ENCODE measurements around the gene CITED4. TPM values are rescaled to one million over a fixed set of nuclear protein-coding genes. Genes with fewer than 3 reads are reported as not detected.

The CITED4 gene, protein sequence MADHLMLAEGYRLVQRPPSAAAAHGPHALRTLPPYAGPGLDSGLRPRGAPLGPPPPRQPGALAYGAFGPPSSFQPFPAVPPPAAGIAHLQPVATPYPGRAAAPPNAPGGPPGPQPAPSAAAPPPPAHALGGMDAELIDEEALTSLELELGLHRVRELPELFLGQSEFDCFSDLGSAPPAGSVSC
- total RNA-seq (2022; extraction: Qiagen RNA extraction) = 54.7 to 111 TPM (median 82.3 TPM) in 5 replicates

DNA sequence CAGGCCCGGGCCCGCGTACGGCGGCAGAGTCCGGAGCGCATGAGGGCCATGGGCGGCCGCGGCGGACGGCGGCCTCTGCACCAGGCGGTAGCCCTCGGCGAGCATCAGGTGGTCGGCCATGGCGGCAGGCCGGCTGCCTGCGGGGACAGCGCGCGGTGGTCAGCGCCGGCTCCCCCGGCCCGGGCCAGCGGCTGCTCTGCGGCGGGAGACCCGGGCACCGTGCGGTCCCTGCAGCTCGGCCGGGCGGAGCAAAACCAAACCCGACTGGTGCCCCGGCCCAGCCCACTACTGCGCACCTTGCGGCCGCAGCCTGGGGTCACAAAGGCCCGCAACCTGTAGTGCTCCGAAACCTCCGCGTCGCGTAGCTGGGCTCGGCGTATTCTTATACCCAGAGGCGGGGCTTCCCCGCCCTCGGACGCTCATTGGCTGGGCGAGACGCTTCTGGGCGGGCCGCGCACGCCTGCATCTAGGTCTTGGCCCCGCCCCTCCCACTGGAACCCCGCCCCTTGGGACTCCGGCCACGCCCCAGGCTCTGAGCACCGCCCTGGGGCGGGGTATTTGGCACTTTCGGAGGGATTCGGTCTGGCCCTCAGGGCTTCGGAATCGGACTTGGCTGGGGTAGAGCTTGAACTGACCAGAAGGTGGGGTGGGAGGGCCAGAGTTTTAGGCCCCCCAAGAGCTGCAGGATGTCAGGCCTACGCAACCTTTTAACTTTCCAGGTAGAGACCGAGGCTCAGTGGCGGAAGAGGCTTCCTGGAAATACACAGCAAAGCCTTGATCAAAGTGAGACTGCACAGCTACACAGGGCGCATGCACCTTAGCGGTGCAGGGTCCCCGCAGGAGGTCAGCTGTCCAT, at the start of gene CITED4:
Gene CITED4, minus strand, starts transcription at position 356 of the 856 bp plus-strand sequence. Its CDS starts 236 bp downstream, at position 120.

Other genes starting within 250 kb of the CITED4 start
- gene RIMS3, start 196.7 kb downstream of the CITED4 start, total RNA-seq (2022; extraction: Qiagen RNA extraction) = 0.78 to 1.5 TPM (median 1.3 TPM) in 5 replicates
- 29.6 to 42.0 TPM (median 39.7 TPM) in 5 replicates for gene NFYC, start 170.7 kb downstream of the CITED4 start, total RNA-seq (2022; extraction: Qiagen RNA extraction)
- gene KCNQ4, start 78.6 kb downstream of the CITED4 start, total RNA-seq (2022; extraction: Qiagen RNA extraction) = 0.21 to 0.35 TPM (median 0.25 TPM) in 5 replicates
- 85.3 to 113 TPM (median 93.6 TPM) in 5 replicates for gene CTPS1, start 117.3 kb upstream of the CITED4 start, total RNA-seq (2022; extraction: Qiagen RNA extraction)
- gene SLFNL1, start 159.4 kb upstream of the CITED4 start, total RNA-seq (2022; extraction: Qiagen RNA extraction) = 0.02 to 0.07 TPM (median 0.04 TPM) in 4 of 5 replicates, not detected in the other

Measured in A549 treated with dexamethasone at 1 μM for 4 hours (cell line).